BLaER1 (cell line): ENCODE data around the gene FNDC4.
"Not testable (repeated sequence)": the region's sequence is repeated elsewhere in the genome, so short reads cannot be mapped to it uniquely, and the experiment has no call there.

Experiments
- H3K27ac ChIP-seq: shearing (Covaris generic); formaldehyde crosslinking; 2 replicates; pipeline ENCODE4 v1.8.1; 2022
- H3K27me3 ChIP-seq: shearing (Covaris generic); formaldehyde crosslinking; 2 replicates; pipeline ENCODE4 v1.8.1; 2022
- H3K36me3 ChIP-seq: shearing (Covaris generic); formaldehyde crosslinking; 2 replicates; pipeline ENCODE4 v1.8.1; 2022
- H3K4me1 ChIP-seq: shearing (Covaris generic); formaldehyde crosslinking; 2 replicates; pipeline ENCODE4 v1.8.1; 2022
- H3K4me2 ChIP-seq: shearing (Covaris generic); formaldehyde crosslinking; 2 replicates; pipeline ENCODE4 v1.8.1; 2022
- H3K4me3 ChIP-seq: shearing (Covaris generic); formaldehyde crosslinking; 2 replicates; pipeline ENCODE4 v1.8.1; 2022
- H3K9ac ChIP-seq: shearing (Covaris generic); formaldehyde crosslinking; 2 replicates; pipeline ENCODE4 v1.8.1; 2022
- H3K9me3 ChIP-seq: shearing (Covaris generic); formaldehyde crosslinking; 2 replicates; pipeline ENCODE4 v1.8.1; 2022
- H4K20me1 ChIP-seq: shearing (Covaris generic); formaldehyde crosslinking; 2 replicates; pipeline ENCODE4 v1.8.1; 2022
- Cebpa-rat ChIP-seq: shearing (Covaris generic); IDR thresholded peaks from 2 replicates; pipeline ENCODE4 v1.8.1; 2022

The FNDC4 gene

GRCh38 chr2:27494944-27495554, at the start of gene FNDC4:
FNDC4 (minus strand) TSS chr2:27495200; CDS start chr2:27494679, 521 bp downstream.
- H3K9ac ChIP-seq, result no peak within 1 kb of the TSS
- no peaks in the 10 kb centered on the region for H4K20me1 ChIP-seq
- H3K36me3 ChIP-seq, result no peaks in the 10 kb centered on the region
- no peak within 1 kb of the TSS for H3K27ac ChIP-seq
- peaks cover 9% of the 10 kb centered on the region; the same call in 1 of the 2 replicates for H3K9me3 ChIP-seq
- peaks cover 3% of the 10 kb centered on the region for H3K4me1 ChIP-seq
- no peak within 1 kb of the TSS for H3K4me3 ChIP-seq
- TF ChIP-seq Cebpa-rat, result no peak
- no peak within 1 kb of the TSS for H3K4me2 ChIP-seq
- H3K27me3 ChIP-seq, result peaks cover 34% of the 10 kb centered on the region

- H3K27me3 ChIP-seq, result no peaks in the 10 kb centered on the region
- H4K20me1 ChIP-seq, result no peaks in the 10 kb centered on the region
- no peaks in the 10 kb centered on the region for H3K36me3 ChIP-seq
- no peaks in the 10 kb centered on the region for H3K4me1 ChIP-seq
- TF ChIP-seq Cebpa-rat, result no peak
- H3K27ac ChIP-seq, result no peak overlapping the region
- no peak overlapping the region for H3K9ac ChIP-seq
- H3K9me3 ChIP-seq, result peaks cover 6% of the 10 kb centered on the region; the same call in 1 of the 2 replicates
- H3K4me2 ChIP-seq, result no peak overlapping the region
- H3K4me3 ChIP-seq, result no peak overlapping the region
Measured at GRCh38 chr2:27544143-27544821, 49.3 kb upstream of the FNDC4 start.

DNA sequence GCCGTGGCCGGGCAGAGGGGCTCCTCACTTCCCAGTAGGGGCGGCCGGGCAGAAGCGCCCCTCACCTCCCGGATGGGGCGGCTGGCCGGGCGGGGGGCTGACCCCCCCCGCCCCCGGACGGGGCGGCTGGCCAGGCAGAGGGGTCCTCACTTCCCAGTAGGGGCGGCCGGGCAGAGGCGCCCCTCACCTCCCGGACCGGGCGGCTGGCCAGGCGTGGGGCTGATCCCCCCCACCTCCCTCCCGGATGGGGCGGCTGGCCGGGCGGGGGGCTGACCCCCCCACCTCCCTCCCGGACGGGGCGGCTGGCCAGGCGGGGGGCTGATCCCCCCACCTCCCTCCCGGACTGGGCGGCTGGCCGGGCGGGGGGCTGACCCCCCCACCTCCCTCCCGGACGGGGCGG, 44.6 kb upstream of the FNDC4 start:
- not testable (repeated sequence) for H3K36me3 ChIP-seq, H4K20me1 ChIP-seq

GRCh38 chr2:27538839-27539450, 43.9 kb upstream of the FNDC4 start:
- H3K36me3 ChIP-seq, H3K27ac ChIP-seq, H4K20me1 ChIP-seq, H3K4me1 ChIP-seq, H3K4me2 ChIP-seq, H3K4me3 ChIP-seq, H3K27me3 ChIP-seq, H3K9me3 ChIP-seq, H3K9ac ChIP-seq: not testable (repeated sequence)

More for the DNA sequence above, 44.6 kb upstream of the FNDC4 start:
- not testable (repeated sequence) for H3K9me3 ChIP-seq, H3K9ac ChIP-seq, H3K4me1 ChIP-seq, H3K4me2 ChIP-seq, H3K27ac ChIP-seq, H3K27me3 ChIP-seq, H3K4me3 ChIP-seq

DNA sequence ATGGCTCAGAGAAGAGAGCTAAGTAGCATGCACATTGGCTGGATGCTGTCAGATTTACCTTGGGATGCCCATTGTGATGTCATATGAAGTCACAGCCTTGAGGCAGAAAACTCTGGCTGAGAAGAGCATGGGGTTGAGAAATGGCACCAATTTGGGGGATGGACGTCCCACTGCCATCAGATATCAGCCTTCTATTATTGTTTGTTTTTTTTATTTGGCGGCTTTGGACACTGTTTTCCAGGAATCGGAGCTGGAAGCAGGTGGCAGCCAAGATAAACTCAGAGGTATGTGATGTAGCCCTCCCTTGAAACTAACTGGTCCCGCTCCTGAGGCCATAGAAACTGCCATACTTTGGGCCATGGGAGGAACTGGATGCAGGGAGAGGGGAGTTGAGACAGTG, 42.3 kb upstream of the FNDC4 start:
- TF ChIP-seq Cebpa-rat, result no peak
- Histone ChIP-seq H3K36me3 (no peaks in the 10 kb centered on the region), H3K9ac (no peak overlapping the region), H3K27me3 (no peaks in the 10 kb centered on the region), H3K9me3 (0 out of 2 replicates have a peak, but pooled peaks cover 6% of the 10 kb centered on the region), H3K4me2 (no peak overlapping the region), H3K27ac (no peak overlapping the region), H4K20me1 (no peaks in the 10 kb centered on the region), H3K4me1 (no peaks in the 10 kb centered on the region), H3K4me3 (no peak overlapping the region)

- Histone ChIP-seq H3K27me3 (no peaks in the 10 kb centered on the region), H3K9ac (no peak overlapping the region)
- TF ChIP-seq Cebpa-rat, result no peak
Measured at GRCh38 chr2:27531983-27532382, 37.0 kb upstream of the FNDC4 start.

DNA sequence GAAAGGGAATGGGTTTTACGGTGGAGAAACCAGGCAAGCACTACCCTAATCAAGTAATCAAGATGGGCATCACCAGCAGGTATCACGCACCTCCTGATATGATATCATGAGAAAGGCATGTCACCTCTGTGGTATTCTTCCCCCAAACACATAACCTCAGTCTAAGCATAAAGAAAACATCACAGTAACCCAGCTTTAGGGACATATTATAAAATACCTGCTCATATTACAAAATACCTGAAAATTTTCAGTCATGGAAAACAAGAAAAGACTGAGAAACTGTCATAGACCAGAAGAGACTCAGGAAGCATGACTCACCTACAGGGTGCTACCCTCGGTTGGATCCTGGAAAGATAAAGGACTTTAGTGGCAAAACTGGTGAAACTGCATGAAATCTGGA, 32.2 kb upstream of the FNDC4 start:
- no peak for TF ChIP-seq Cebpa-rat
- H3K9me3 ChIP-seq, result no peaks in the 10 kb centered on the region
- no peaks in the 10 kb centered on the region for H3K4me1 ChIP-seq
- H3K27me3 ChIP-seq, result no peaks in the 10 kb centered on the region
- H3K9ac ChIP-seq, result no peak overlapping the region
- no peak overlapping the region for H3K27ac ChIP-seq
- no peak overlapping the region for H3K4me2 ChIP-seq
- H3K4me3 ChIP-seq, result no peak overlapping the region
- H4K20me1 ChIP-seq, result no peaks in the 10 kb centered on the region
- H3K36me3 ChIP-seq, result no peaks in the 10 kb centered on the region

More at GRCh38 chr2:27531983-27532382, 37.0 kb upstream of the FNDC4 start:
- no peak overlapping the region for H3K27ac ChIP-seq
- no peaks in the 10 kb centered on the region for H3K4me1 ChIP-seq
- no peaks in the 10 kb centered on the region for H3K36me3 ChIP-seq
- H4K20me1 ChIP-seq, result no peaks in the 10 kb centered on the region
- no peak overlapping the region for H3K4me3 ChIP-seq
- H3K4me2 ChIP-seq, result no peak overlapping the region
- H3K9me3 ChIP-seq, result no peaks in the 10 kb centered on the region

DNA sequence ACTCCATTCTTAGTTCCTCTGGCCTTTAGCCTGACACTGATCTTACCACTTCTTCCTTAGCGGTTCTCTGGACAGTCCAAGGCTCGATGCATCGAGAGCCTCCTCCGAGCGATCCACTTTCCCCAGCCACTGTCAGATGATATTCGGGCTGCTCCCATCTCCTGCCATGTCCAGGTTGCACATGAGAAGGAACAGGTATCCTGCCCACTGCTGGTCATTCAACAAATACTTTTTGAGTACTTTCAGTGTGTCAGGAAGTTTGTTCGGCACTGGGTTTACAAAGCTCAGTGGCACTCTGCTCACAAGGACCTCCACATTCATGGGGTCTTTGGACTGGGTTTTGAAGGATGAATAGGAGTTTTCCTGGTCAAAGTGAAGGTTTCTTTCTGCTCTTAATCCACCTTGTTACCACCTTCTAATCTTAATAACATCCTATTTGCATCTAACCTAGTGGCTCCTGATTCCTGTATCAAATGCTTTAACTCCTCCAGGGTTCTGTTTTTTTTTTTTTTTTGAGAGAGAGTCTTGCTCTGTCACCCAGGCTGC, 27.5 kb upstream of the FNDC4 start:
- Histone ChIP-seq H3K9ac (no peak overlapping the region), H3K27me3 (no peaks in the 10 kb centered on the region), H3K27ac (no peak overlapping the region), H3K9me3 (no peaks in the 10 kb centered on the region), H3K4me3 (no peak overlapping the region), H3K36me3 (no peaks in the 10 kb centered on the region), H3K4me1 (no peaks in the 10 kb centered on the region), H3K4me2 (no peak overlapping the region), H4K20me1 (no peaks in the 10 kb centered on the region)
- TF ChIP-seq Cebpa-rat, result no peak

DNA sequence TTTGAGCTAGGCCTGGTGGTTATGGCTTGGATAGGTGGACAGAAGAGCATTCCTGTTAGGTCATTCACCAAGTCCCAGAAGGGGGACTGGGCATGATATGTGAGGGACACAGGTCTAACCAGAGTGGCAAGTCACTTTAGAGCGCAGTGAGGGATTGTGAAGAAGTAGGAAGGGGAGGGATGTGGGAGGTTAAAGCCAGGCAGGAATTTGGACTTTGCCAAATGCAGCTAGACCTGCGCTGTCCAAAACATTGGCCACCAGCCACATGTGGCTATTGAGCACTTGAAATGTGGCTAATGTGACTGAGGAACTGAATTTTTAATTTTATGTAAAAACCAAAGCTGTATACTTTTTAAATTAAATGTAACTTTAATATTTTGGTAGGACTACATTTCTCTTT, 25.3 kb upstream of the FNDC4 start:
- no peak overlapping the region for H3K27ac ChIP-seq
- no peak for TF ChIP-seq Cebpa-rat
- H3K9me3 ChIP-seq, result no peaks in the 10 kb centered on the region
- H3K9ac ChIP-seq, result no peak overlapping the region
- H4K20me1 ChIP-seq, result no peaks in the 10 kb centered on the region
- no peak overlapping the region for H3K4me3 ChIP-seq
- H3K4me2 ChIP-seq, result no peak overlapping the region
- no peaks in the 10 kb centered on the region for H3K4me1 ChIP-seq
- no peaks in the 10 kb centered on the region for H3K36me3 ChIP-seq
- H3K27me3 ChIP-seq, result no peaks in the 10 kb centered on the region

DNA sequence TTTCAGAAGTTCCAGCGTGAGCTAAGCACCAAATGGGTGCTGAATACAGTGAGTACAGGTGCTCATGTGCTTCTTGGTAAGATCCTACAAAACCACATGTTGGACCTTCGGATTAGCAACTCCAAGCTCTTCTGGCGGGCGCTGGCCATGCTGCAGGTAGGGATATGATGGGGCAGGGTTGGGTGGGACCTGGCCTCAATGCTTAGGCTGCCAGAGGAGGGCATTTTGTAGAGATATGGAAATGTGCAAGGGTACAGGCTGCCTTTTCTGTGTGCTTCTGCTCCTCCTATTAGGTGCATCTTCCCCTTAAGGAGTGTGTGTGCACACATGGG, 23.7 kb upstream of the FNDC4 start:
- Histone ChIP-seq H3K27ac (no peak overlapping the region), H4K20me1 (no peaks in the 10 kb centered on the region), H3K4me3 (no peak overlapping the region), H3K27me3 (no peaks in the 10 kb centered on the region), H3K4me2 (no peak overlapping the region), H3K36me3 (no peaks in the 10 kb centered on the region), H3K4me1 (no peaks in the 10 kb centered on the region), H3K9ac (no peak overlapping the region), H3K9me3 (no peaks in the 10 kb centered on the region)
- TF ChIP-seq Cebpa-rat, result no peak
